T47D (cell line): Measurements from ENCODE around the gene TBX10.
"Not testable (repeated sequence)": the region's sequence is repeated elsewhere in the genome, so short reads cannot be mapped to it uniquely, and the experiment has no call there.

Source experiments
- DNase-seq, 2 experiments: peaks; one replicate each; pipeline versions ENCODE4 v3.0.0 to v3.0.0-alpha.2; 2011 to 2012; ENCODE audit warnings: low read depth in 1 of 2, low spot score in 1 of 2
- JUND ChIP-seq: IDR thresholded peaks from 2 replicates; pipeline ENCODE4 v1.6.1; 2012; ENCODE audit warnings: low read depth
- in situ Hi-C: cut with HindIII; loops from 2 replicates; pipeline ENCODE4 v1.10.0; 2016; ENCODE audit warnings: low sequenced_read_pairs, low pct_unique_long_range_greater_than_20kb

Gene TBX10

GRCh38 chr11:67596753-67597300 lies 42.7 kb downstream of the TBX10 start:
- TF ChIP-seq JUND, result no peak
- in situ Hi-C loops, result no loop called here
- DNase-seq, result no peak

- no peak for TF ChIP-seq JUND
- no peak for DNase-seq
- in situ Hi-C loops, result no loop called here
These were observed 45.1 kb downstream of the TBX10 start for GRCh38 chr11:67594480-67594879.

- in situ Hi-C loops, result no loop called here
- no peak for DNase-seq
- no peak for TF ChIP-seq JUND
These were observed 46.0 kb downstream of the TBX10 start for GRCh38 chr11:67593565-67593905.

GRCh38 chr11:67592880-67593564 lies 46.5 kb downstream of the TBX10 start:
- in situ Hi-C loops, result no loop called here
- no peak for TF ChIP-seq JUND
- DNase-seq, result no peak

GRCh38 chr11:67588899-67589415 lies 50.6 kb downstream of the TBX10 start:
- in situ Hi-C loops, DNase-seq: not testable (repeated sequence)

- in situ Hi-C loops, result no loop called here
- no peak for DNase-seq
These were observed 51.4 kb downstream of the TBX10 start for GRCh38 chr11:67588136-67588503.

GRCh38 chr11:67586568-67587250 lies 52.9 kb downstream of the TBX10 start:
- in situ Hi-C loops, result no loop called here
- DNase-seq, result no peak
- TF ChIP-seq JUND, result no peak

More at GRCh38 chr11:67588136-67588503, 51.4 kb downstream of the TBX10 start:
- no peak for TF ChIP-seq JUND

- in situ Hi-C loops, result no loop called here
- no peak for DNase-seq
- TF ChIP-seq JUND, result no peak
These were observed 53.7 kb downstream of the TBX10 start for GRCh38 chr11:67585911-67586310.

- no peak for DNase-seq
- in situ Hi-C loops, result no loop called here
- TF ChIP-seq JUND, result no peak
These were observed 54.4 kb downstream of the TBX10 start for GRCh38 chr11:67584881-67585873.

GRCh38 chr11:67584205-67584880 lies 55.2 kb downstream of the TBX10 start:
- no peak for TF ChIP-seq JUND
- DNase-seq, result no peak
- in situ Hi-C loops, result no loop called here

- in situ Hi-C loops, result no loop called here
- DNase-seq, result no peak
- TF ChIP-seq JUND, result no peak
These were observed 56.0 kb downstream of the TBX10 start, which contains the start of gene GSTP1 for GRCh38 chr11:67583247-67584204. GSTP1 (plus strand) TSS chr11:67583812; CDS start chr11:67583844, 32 bp downstream.
